GM23338 (cell line): ENCODE results near the gene MET.

Experiments used
- CREB1 ChIP-seq: fragments of 250-450 bp; sonication (Bioruptor Pico); IDR thresholded peaks from 2 replicates; pipeline ENCODE4 v1.5.0; 2020; ENCODE audit warnings: low read depth, mild to moderate bottlenecking, moderate library complexity
- CTCF ChIP-seq, 2 experiments: fragments of 200-600 bp in 1 of 2; sonication (generic) in 1 of 2; conservative IDR thresholded peaks; 2 replicates each; pipeline versions ENCODE4 v1.5.1 to v1.6.1; 2016 to 2017; ENCODE audit warnings: antibody characterized with exemption in 2 of 2, low read depth in 2 of 2, mild to moderate bottlenecking in 2 of 2, moderate library complexity in 1 of 2
- ETS1 ChIP-seq: IDR thresholded peaks from 2 replicates; pipeline ENCODE4 v1.6.1; 2016; ENCODE audit warnings: antibody characterized with exemption
- EZH2 ChIP-seq: fragments of 200-600 bp; sonication (generic); IDR thresholded peaks from one replicate; pipeline ENCODE4 v1.8.0; 2017; ENCODE audit warnings: antibody characterized with exemption, mild to moderate bottlenecking, low read depth; ENCODE audit not compliant: unreplicated experiment
- EZH2phosphoT487 ChIP-seq: fragments of 200-600 bp; sonication (generic); IDR thresholded peaks from one replicate; pipeline ENCODE4 v1.8.1; 2018; ENCODE audit warnings: antibody characterized with exemption; ENCODE audit not compliant: unreplicated experiment
- POLR2AphosphoS5 ChIP-seq: IDR thresholded peaks from 2 replicates; pipeline ENCODE4 v1.6.1; 2016; ENCODE audit warnings: antibody characterized with exemption, low read depth
- REST ChIP-seq: IDR thresholded peaks from one replicate; pipeline ENCODE4 v1.6.1; 2018; ENCODE audit warnings: antibody characterized with exemption; ENCODE audit not compliant: unreplicated experiment
- ZNF114 ChIP-seq: fragments of 250-450 bp; sonication (Bioruptor Pico); IDR thresholded peaks from 2 replicates; pipeline ENCODE4 v1.5.0; 2020; ENCODE audit warnings: mild to moderate bottlenecking, moderate library complexity
- ZNF462 ChIP-seq: fragments of 250-450 bp; sonication (Bioruptor Pico); IDR thresholded peaks from 2 replicates; pipeline ENCODE4 v1.5.0; 2020; ENCODE audit warnings: mild to moderate bottlenecking, moderate library complexity

GRCh38 chr7:116692401-116693308 lies 20.7 kb downstream of the MET start:
- TF ChIP-seq CTCF (conservative IDR thresholded peaks at IDR 0.05; ENCODE audit: low read depth in 2 of 2) (no peak), POLR2AphosphoS5 (no peak), REST (no peak), EZH2phosphoT487 (no peak), ZNF114 (CRISPR knock-in tag) (no peak), EZH2 (no peak), CREB1 (no peak), ZNF462 (CRISPR knock-in tag) (no peak), ETS1 (no peak)
